Measurements from ENCODE around the gene PHC2. TPM values are rescaled to one million over a fixed set of nuclear protein-coding genes. Genes with fewer than 3 reads are reported as not detected.
A peak's percentile ranks its signal among the peaks of the same experiment; 100 is the strongest.

PHC2 gene, protein sequence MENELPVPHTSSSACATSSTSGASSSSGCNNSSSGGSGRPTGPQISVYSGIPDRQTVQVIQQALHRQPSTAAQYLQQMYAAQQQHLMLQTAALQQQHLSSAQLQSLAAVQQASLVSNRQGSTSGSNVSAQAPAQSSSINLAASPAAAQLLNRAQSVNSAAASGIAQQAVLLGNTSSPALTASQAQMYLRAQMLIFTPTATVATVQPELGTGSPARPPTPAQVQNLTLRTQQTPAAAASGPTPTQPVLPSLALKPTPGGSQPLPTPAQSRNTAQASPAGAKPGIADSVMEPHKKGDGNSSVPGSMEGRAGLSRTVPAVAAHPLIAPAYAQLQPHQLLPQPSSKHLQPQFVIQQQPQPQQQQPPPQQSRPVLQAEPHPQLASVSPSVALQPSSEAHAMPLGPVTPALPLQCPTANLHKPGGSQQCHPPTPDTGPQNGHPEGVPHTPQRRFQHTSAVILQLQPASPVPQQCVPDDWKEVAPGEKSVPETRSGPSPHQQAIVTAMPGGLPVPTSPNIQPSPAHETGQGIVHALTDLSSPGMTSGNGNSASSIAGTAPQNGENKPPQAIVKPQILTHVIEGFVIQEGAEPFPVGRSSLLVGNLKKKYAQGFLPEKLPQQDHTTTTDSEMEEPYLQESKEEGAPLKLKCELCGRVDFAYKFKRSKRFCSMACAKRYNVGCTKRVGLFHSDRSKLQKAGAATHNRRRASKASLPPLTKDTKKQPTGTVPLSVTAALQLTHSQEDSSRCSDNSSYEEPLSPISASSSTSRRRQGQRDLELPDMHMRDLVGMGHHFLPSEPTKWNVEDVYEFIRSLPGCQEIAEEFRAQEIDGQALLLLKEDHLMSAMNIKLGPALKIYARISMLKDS
- total RNA-seq (100 to 1,000 TPM in 3 of 5 donors, 10 to 100 TPM in 2; 72.0 to 123 (median 107) TPM), polyA plus RNA-seq (100 to 1,000 TPM in 2 of 3 donors, 10 to 100 TPM in 1; 70.8 to 140 (median 121) TPM)
- long read RNA-seq, donor 1, partial matches to known transcripts: 0 of 2 reads
- long read RNA-seq, donor 1, other reads (novel, unspliced or antisense): 0 of 2 reads
- long read RNA-seq, donor 2, transcript PHC2-202 (7 exons, 2,550 nt): major isoform, 6 of 11 reads
- long read RNA-seq, donor 2, partial matches to known transcripts: 5 of 11 reads
- long read RNA-seq, donor 2, other reads (novel, unspliced or antisense): 0 of 11 reads
- long read RNA-seq, donor 3, transcript PHC2-202 (7 exons, 2,550 nt): major isoform, 8 of 8 reads
- long read RNA-seq, donor 3, partial matches to known transcripts: 0 of 8 reads
- long read RNA-seq, donor 3, other reads (novel, unspliced or antisense): 0 of 8 reads
- long read RNA-seq, donor 4, partial matches to known transcripts: 0 of 3 reads
- long read RNA-seq, donor 4, other reads (novel, unspliced or antisense): 0 of 3 reads
- long read RNA-seq, donor 5, transcript PHC2-202 (7 exons, 2,550 nt): major isoform, 14 of 28 reads
- long read RNA-seq, donor 5, partial matches to known transcripts: 5 of 28 reads
- long read RNA-seq, donor 5, other reads (novel, unspliced or antisense): 8 of 28 reads
- long read RNA-seq, donor 6: 0 reads
- long read RNA-seq, donor 7, transcript PHC2-202 (7 exons, 2,550 nt): major isoform, 15 of 21 reads
- long read RNA-seq, donor 7, partial matches to known transcripts: 0 of 21 reads
- long read RNA-seq, donor 7, other reads (novel, unspliced or antisense): 6 of 21 reads
- long read RNA-seq, donor 8, transcript PHC2-202 (7 exons, 2,550 nt): major isoform, 6 of 7 reads
- long read RNA-seq, donor 8, partial matches to known transcripts: 0 of 7 reads
- long read RNA-seq, donor 8, other reads (novel, unspliced or antisense): 0 of 7 reads
- long read RNA-seq, donor 9, partial matches to known transcripts: 5 of 9 reads
- long read RNA-seq, donor 9, other reads (novel, unspliced or antisense): 0 of 9 reads
- long read RNA-seq, donor 10, partial matches to known transcripts: 0 of 2 reads
- long read RNA-seq, donor 10, other reads (novel, unspliced or antisense): 0 of 2 reads

DNA sequence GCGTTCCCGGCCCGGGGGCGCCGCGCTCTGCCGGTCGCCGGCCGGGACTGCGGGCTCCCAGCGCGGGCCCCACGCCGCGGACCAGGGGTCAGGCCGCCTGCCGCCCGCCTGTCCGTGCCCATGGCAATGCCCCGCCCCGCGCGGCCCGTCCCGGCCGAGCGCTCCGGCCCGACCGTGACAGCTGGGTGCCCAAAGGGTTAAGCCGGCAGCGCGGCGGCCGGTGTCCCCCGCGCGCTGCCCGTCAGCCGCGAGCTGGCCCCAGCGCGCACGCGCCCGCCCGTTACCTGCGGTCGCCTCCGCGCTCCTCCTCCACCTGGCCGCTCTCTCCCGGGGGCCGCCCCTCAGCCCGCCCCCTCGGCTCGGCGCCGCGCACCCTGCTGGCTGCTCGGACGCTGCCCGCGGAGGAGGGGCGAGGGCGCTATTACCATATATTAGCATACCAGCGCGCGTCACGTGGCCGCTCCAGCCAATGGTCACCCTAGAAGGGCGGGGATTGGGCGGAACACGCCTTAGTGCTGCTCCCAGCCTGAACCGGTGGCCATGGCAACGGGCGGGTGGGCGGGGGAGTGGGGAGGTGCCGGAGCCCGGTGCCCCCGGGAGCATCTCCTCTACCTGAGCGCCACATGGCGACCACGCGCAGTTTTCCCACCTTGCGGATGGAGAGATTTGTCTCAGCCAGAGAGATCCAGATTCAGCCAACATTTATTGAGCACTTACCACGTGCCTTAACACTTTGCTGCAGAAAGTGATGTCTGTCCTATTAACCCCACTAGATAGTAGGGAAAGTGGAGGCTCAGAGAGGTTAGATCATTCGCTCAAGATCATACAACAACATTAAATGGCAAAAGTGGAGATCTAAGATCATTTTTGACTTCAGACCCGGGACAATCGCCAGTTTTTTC is at the start of gene PHC2:
Gene PHC2, minus strand, starts transcription at position 404 of the 902 bp plus-strand sequence. CDS start 55,556 bp downstream, outside the sequence.
- DNase-seq: peak; percentile 98 to 99
- H3K4me1 ChIP-seq: peaks cover 6 to 67% (median 30%) of the 10 kb centered on the region in 4 donors
- peak within 1 kb of the TSS; percentile 74 to 84 (median 79) for H3K4me3 ChIP-seq
- H3K36me3 ChIP-seq: no peaks in the 10 kb centered on the region
- 1 to 5% (median 2%) methylated on average over 16 to 91 of the region's 91 CpGs for WGBS, 5 donors
- TF ChIP-seq EP300 (IDR thresholded peaks at IDR 0.05) (no peak), POLR2AphosphoS5 (IDR thresholded peaks at IDR 0.05) (peak; percentile 17 to 83 (median 65)), POLR2A (IDR thresholded peaks at IDR 0.05) (no peak)
- TF ChIP-seq, protein P1, sequence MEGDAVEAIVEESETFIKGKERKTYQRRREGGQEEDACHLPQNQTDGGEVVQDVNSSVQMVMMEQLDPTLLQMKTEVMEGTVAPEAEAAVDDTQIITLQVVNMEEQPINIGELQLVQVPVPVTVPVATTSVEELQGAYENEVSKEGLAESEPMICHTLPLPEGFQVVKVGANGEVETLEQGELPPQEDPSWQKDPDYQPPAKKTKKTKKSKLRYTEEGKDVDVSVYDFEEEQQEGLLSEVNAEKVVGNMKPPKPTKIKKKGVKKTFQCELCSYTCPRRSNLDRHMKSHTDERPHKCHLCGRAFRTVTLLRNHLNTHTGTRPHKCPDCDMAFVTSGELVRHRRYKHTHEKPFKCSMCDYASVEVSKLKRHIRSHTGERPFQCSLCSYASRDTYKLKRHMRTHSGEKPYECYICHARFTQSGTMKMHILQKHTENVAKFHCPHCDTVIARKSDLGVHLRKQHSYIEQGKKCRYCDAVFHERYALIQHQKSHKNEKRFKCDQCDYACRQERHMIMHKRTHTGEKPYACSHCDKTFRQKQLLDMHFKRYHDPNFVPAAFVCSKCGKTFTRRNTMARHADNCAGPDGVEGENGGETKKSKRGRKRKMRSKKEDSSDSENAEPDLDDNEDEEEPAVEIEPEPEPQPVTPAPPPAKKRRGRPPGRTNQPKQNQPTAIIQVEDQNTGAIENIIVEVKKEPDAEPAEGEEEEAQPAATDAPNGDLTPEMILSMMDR (IDR thresholded peaks at IDR 0.05): peak in 3 of 7 experiments; percentile 19 to 48 (median 28)
- peak within 1 kb of the TSS; percentile 68 to 88 (median 79) for H3K27ac ChIP-seq
- H3K9me3 ChIP-seq: no peaks in the 10 kb centered on the region
- H3K27me3 ChIP-seq: no peaks in the 10 kb centered on the region
- intact Hi-C loops (cut with DNase I; ENCODE audit: low total_unique reads): no loop called here

DNA sequence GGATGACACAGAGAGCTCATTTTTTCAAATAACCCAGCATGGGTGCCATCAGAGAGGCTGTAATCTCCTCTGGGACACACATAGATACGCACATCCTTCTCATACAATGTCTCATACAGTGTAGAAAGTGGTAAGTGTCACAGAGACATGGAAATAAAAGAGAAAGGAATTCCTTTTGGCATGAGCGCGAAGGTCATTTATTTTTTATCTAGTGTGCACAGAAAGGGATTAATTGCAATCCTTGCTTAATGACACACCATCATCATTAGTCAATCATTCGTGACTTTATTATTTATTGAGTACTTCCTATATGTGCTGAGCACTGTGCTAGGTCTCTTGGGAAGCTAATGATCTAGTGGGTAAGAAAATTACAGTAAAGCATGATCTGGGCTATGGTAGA is 46.6 kb upstream of the PHC2 start:
- H3K36me3 ChIP-seq: peaks cover 0 to 40% (median 38%) of the 10 kb centered on the region in 4 donors
- no peak overlapping the region for H3K27ac ChIP-seq
- no peak for DNase-seq
- no peak overlapping the region for H3K4me3 ChIP-seq
- WGBS, 5 donors: 70 to 77% (median 74%) methylated on average over 4 of the region's 4 CpGs
- no peaks in the 10 kb centered on the region for H3K9me3 ChIP-seq
- peaks cover 6 to 26% (median 16%) of the 10 kb centered on the region in 4 donors for H3K4me1 ChIP-seq
- intact Hi-C loops (cut with DNase I; ENCODE audit: low total_unique reads): no loop called here
- TF ChIP-seq POLR2A (IDR thresholded peaks at IDR 0.05): no peak
- no peak for TF ChIP-seq EP300 (IDR thresholded peaks at IDR 0.05)
- TF ChIP-seq POLR2AphosphoS5 (IDR thresholded peaks at IDR 0.05): no peak
- TF ChIP-seq, protein P1 (IDR thresholded peaks at IDR 0.05): no peak
- H3K27me3 ChIP-seq: no peaks in the 10 kb centered on the region

DNA sequence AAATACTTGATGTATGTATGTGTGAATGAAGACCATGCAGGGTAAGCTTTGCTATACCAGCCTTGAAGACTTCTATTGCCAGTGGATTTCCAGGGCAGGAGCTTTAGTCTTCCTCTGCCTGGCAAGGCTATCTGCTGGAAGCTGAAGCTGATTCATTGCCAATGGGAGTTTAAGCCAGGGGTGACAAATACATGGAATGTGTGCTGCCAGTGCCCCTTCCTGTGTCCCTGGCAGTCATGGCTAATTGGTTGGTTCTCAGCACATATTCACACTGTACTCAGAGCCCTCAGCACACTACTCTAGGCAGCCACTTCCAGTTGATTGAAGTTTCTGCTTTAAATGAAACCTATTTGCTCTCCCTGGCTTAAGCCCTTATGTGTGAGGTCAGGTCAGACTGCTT is 43.0 kb upstream of the PHC2 start:
- H3K27ac ChIP-seq: no peak overlapping the region
- DNase-seq: no peak
- intact Hi-C loops (cut with DNase I; ENCODE audit: low total_unique reads): no loop called here
- peaks cover 6 to 47% (median 31%) of the 10 kb centered on the region in 4 donors for H3K4me1 ChIP-seq
- no peaks in the 10 kb centered on the region for H3K27me3 ChIP-seq
- H3K9me3 ChIP-seq: no peaks in the 10 kb centered on the region
- no peak overlapping the region for H3K4me3 ChIP-seq
- TF ChIP-seq, protein P1 (IDR thresholded peaks at IDR 0.05): no peak
- TF ChIP-seq EP300 (IDR thresholded peaks at IDR 0.05) (no peak), POLR2A (IDR thresholded peaks at IDR 0.05) (no peak), POLR2AphosphoS5 (IDR thresholded peaks at IDR 0.05) (no peak)
- peaks cover 0 to 6% (median 2%) of the 10 kb centered on the region in 4 donors for H3K36me3 ChIP-seq
